Suppressor macrophage treated with lipopolysaccharide for 4 hours (primary cell): ENCODE data around the gene ZBTB26.

Experiments used
- DNase-seq: peaks from one replicate; pipeline ENCODE4 v3.0.0-alpha.2; 2020

Gene ZBTB26, protein sequence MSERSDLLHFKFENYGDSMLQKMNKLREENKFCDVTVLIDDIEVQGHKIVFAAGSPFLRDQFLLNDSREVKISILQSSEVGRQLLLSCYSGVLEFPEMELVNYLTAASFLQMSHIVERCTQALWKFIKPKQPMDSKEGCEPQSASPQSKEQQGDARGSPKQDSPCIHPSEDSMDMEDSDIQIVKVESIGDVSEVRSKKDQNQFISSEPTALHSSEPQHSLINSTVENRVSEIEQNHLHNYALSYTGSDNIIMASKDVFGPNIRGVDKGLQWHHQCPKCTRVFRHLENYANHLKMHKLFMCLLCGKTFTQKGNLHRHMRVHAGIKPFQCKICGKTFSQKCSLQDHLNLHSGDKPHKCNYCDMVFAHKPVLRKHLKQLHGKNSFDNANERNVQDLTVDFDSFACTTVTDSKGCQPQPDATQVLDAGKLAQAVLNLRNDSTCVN

DNA sequence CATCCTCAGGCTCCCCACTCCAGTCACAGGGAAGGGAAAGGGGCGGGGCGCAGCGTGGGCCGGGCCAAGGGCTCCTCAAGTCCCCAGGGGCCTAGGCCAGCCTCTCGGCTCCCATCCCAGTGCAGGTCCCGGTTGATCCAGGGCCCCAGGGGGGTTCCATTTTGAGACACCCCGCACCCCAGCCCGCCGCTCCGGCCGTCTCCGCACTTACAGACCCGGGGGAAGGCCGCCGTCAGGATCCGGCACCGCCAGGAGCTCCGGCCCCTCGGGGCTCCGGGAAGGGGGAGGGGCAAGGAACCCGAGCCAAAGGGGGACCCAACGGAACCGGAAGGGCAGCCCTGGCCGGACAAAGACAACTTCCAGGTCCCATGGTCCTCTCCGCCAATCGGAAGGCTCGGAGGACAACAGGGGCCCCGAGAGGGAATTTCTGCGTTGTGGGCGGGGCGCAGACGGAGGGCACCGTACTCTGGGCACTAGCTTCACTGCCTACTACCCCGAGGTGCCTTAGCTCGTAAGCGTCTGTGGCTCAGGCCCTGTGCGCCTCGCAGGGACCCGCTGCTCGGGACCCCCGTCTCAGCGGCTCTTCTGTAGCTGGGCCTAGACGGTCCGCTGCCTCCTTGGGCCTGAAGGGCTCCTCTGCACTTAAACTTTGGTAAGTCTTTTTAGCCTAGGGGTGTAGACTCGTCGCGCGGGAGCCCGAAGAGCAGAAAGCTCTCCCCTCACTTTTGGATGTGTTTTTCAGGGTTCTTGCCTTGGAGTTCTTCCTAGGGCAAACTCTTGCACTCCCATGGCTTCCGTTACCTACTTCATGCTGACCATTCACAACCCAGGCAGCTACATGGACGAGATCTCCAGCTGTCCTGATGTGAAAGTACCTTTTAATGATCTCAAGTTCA lies at the start of gene ZBTB26:
Gene ZBTB26 (minus strand): TSS at position 287 of the 896 bp plus-strand sequence. CDS start 11,578 bp downstream, outside the sequence.
- DNase-seq: peak; percentile 96

DNA sequence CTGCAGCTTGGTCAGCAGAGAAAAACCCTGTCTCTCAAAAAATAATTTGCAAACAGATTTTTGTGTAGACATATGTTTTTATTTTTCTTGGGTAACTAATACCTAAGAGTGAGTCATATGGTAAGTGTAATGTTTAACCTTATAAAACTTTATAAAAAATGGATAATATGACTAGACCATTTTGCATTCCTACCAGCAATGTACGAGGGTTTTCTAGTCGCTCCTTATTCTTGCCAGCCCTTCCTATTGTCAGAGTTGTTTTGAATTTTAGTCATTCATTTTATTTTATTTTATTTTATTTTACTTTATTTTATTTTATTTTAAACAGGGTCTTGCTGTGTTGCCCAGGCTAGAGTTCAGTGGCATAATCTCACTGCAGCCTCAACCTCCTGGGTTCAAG lies 47.3 kb upstream of the ZBTB26 start:
- no peak for DNase-seq

DNA sequence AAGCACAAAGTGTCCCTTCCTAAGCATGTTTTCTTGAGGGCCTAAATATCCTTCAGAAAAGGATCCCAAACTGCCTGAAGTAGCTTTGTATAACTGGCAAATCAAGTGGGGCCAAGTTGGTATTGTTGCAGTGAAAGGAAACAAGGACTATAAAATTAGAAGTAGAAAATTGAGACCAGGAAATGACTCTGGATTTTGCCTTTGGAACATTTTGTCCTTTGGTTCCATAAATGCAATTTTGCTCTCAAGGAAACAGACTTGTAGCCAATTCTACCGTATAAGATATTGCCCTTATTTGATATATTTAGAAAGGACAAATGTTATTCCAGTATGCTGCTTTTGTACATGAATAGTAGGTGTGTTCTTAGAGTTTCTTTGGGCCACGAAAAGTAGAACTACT lies 43.9 kb upstream of the ZBTB26 start:
- DNase-seq: no peak

DNA sequence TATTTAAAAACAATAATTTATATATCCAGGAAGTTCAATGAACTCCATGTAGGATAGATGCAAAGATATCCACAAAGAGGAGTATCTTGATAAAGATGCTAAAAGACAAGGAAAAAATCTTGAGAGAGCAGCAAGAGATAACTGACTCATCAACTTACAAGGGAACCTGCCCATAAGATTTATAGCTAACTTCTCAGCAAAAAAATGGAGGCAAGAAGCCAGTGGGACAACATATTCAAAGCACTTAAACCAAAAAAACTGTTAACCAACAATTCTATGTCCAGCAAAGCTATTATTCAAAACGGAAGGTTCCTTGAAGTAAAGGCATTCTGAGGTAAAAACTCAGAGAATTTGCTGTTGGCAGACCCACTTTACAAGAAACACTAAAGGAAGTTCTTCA lies 29.8 kb upstream of the ZBTB26 start:
- DNase-seq: no peak

DNA sequence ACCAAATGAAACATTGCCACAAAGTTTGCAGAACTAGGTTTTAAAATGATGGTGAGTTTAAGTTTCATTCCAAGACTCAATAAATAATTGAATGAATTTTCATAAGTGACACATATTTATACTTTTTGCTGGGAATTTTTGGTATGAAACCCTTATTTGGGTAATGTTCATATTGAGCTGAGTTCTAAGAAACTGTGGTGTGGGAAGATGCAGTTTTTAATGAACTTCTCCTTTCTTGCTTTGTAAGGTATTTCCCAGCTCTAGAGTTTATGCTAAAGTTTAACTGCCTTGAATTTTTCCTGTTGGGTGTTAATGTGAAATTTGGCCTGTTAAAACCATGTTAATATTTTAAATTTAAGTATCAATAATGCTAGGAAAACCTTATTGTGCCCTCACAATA lies 24.6 kb upstream of the ZBTB26 start:
- peak; percentile 39 for DNase-seq

DNA sequence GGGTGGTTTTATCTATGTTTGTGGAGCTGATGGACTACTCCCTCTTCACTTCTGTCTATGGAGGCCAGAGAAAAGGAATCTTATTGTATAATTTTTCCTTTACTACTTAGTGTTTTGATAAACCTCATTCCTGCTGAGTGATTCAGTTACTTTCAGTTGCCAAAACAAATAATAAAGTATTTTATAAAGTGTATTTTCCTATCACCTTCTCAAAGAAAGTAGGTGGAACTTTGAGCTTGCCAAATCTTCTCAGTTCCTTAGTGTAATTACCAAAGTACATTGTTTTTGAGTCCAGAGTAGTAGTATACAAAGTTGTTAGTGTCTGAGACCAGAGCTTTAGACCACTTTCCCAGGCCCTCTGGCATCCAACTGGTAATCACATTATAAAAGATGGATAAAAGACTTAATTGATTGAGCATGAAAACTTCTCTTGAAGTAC lies 23.0 kb upstream of the ZBTB26 start:
- no peak for DNase-seq

DNA sequence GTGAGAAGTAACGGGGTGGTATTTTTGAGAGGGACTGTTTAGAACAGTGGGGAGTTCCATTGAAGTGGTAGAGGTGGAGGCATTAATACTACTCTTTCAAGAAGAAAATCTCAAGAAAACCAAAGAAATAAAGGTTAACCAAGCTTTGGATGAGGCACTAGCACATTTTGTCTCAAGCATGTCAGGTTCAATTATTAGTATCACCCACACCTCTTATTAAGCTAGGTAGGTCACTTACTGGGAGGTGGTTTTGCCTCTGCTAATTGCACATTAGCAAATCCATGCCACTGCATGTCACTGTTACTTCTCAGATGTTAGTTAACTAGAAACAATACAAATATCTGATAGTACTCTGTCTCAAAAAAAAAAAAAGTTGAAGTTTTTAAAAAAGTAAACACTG lies 19.7 kb upstream of the ZBTB26 start:
- DNase-seq: no peak

DNA sequence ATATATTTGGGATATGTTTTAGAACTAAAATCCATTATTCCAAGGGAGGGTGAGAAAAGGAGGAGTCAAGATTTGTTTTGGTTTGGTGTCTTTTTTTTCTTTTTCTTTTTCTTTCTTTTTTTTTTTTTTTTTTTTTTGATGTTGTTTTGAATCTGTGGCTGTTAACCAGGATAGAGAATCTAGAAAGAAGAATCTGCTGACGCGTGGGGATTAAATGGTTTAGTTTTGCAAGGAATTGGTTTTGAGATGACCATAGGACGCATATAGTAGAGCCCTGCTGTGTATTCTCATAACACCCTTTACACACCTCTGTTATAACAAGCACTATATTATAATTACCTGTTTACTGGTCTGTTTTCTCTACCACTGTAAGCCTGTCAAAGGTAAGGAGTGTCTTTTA lies 19.0 kb upstream of the ZBTB26 start:
- DNase-seq: no peak

DNA sequence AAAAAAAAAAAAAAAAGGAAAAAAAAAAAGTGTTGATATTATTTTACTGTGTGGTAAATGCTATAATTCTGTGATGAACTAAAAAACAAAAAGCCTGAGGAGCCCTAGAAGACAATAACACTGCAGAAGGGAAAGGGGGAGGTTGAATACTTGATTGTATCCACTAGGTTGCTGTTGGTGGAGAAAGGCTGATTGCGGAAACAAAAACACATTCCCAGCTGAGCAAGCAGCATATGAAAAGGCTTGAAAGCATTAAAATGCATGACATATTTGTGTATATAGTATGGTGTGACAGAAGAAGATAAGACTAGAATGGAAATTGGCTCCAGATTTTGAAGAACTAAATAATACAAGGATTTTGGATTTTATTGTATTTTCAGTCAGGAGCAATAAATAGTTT lies 18.4 kb upstream of the ZBTB26 start:
- DNase-seq: no peak

DNA sequence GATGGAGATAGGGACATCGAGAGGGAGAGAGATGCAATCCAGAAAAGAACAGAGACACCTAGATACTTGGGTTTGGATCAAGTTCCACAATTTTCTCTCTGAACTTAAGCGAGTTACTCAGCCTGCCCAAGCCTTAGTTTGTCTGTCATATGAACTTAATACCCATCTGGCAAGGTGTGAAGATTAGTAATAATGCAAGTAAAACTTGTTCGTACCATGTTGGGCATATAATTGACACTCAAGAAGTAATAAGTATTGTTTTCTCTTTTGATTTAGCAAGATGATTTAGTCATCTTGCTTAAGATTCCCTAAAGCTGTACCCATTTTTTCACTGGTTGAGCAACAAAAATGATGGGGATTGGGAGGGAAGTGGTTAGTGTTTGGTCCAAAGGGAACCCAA lies 17.0 kb upstream of the ZBTB26 start:
- DNase-seq: no peak

DNA sequence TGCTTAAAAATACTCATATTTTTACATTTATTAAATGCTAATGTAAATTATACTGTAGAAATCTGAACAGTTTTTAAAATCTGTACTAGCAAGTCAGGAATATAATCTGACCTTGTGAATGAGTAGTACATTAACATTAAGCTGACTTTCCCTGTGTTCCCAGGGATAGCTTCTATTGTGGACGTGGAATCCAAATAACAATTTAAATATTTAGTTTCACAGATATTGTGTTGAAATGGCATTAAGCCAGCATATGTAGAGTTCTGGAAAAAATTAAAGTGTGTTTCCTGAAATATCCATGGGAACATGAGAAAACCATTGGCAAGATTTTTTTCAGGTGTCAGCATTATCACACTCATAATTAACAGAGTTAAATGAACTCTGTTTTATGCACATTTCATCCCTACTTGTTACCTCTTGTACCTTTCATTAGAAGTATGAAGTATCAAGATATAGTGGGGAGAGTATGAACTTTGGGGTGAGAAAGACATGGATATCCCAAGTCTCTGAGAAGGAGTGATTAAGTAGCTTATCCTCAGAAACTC lies 15.2 kb upstream of the ZBTB26 start:
- DNase-seq: no peak

DNA sequence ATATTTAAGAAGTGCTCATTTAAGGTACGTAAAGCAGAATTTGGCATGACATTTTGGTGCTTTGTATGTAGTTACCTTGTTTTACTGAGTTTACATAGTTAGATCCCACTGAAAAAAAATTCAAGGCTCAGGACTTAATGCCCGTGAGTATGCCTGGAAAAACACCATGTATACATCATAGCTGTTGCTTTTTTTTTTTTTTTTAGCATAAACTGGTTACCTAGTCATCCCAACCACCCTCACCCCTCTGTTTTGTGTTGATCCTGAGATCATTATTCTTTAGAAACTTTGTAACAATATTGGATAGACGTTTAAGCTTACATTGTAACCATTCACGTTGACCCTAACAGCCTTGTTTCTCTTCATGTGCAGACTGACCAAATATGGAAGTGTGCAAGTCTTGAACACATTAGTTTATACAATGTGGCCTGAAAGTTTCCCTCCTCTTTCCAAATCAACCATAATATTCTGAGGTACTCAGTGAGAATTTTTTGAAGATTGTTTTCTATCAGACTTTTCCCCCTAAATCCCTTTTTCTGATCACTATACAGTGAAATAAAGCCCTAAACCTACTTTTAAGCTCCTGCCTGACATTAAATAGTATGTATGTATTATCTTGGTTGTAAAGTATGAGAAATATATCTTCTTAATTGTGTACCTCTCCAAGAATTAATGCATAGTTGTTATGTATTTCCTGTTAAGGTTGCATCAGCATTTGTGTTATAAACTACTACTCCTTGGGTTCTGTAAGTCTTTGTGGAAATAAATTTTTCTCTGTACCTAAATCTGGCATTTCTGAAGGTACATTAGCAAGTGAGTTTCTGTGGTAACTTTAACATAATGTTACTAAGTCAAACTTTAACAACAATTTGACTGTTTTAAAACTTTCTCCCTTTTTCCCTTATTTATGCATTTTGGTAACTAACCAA lies 13.9 kb upstream of the ZBTB26 start:
- DNase-seq: no peak

DNA sequence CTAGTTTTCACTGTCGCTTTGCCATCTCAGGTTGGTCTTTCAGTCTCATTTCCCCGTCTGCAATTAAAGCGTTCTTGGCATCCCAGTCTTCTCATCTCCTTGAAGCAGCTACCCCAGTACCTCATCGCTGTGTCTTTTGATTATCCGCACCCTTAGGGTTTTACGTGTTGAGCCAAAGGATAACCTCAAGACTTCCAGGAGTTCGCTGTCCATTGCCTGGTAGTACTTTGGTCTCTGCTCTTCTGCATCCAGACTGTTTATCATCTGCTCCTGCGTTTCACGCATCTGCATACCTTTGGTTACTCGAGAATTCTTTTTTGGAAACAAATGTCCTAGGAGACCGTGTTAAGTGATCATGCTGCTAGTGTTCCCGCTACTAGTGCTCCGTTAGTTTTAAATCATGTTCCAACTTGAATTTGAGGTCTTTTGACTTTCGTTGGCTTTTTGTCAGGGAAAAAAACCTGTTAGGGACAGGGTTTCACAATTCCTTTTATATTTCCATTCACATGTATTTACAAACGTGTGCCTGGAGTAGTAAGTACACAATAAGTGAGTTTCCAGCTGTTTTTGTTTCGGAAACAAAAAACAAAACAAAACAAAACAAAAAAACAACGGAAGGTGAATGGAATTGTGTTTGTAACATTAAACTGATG lies 10.4 kb upstream of the ZBTB26 start:
- DNase-seq: no peak

DNA sequence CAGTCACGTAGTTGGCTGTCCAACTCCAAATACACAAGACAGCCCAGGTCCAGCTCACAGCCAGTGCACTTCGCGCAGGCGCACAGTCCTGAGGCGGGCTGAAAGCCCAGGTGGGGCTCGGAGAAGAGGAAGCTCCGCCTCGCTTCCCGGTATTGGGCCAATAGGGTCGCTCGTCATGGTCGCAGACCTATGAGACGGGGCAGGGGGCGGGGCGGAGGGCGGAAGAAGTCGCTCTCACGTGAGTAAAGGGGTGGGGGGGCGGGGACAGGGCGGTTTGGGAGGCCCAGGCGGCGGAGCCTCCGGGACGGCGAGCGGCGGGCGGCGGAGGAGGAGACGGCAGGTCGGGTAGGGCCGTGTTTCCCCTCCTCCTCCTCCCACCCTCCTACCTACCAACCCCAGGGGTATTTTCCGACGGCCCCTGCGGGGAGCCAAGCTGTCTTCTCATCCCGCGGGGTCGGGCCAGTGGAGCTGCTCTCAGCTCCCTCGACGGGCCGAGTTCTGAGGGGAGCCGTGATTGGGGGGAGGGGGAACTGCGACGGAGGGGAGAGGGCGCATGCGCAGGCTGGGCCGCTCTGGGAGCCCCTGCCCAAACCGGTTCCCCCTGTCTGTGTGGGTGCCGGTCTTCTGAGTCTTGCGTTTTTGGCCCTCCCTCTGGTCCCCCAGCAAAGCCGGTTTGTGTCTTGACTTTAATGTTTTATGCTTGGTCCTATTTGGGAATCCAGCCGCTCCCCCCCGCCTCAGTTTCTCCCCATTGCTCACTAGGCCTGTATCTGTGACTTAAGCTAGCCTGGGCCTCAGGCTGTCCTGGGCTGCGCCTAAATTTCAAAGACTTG lies 9.7 kb upstream of the ZBTB26 start, which contains the start of gene RABGAP1:
Gene RABGAP1 (plus strand): TSS at position 272 of the 833 bp plus-strand sequence. CDS start 16,040 bp downstream, outside the sequence.
- DNase-seq: peak; percentile 99

DNA sequence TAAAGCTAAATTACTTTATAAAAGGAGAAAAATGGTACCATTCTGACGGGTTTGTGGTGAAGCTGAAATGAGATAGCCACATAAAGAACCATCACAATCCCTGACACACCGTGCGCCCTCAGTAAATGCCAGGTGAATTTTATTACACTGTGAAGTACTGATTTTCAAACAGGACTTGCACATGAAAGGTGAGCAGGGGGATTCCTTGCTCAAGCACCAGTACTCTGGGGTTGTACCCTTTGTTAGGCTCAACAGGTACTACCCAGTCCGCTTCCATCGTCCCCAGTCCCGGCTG lies 9.1 kb upstream of the ZBTB26 start:
- DNase-seq: no peak

DNA sequence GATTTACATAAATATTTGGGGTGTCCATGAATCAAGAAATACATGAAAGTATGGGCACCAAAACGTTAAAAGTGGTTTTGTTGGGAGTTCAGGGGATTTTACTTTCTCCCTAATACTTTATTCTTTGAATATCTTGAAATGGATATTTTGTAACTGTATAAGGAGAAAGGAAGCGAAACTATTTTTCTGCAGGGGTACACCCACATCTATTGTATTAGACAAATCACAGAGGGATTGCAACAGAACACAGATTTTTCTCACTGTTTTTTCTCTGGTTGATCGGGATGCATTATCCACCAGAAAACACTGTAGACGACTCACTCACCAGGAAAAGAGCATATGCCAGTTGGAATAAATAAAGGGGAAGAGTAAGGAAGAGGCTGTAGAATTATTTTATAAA lies 8.3 kb upstream of the ZBTB26 start:
- DNase-seq: peak; percentile 61

DNA sequence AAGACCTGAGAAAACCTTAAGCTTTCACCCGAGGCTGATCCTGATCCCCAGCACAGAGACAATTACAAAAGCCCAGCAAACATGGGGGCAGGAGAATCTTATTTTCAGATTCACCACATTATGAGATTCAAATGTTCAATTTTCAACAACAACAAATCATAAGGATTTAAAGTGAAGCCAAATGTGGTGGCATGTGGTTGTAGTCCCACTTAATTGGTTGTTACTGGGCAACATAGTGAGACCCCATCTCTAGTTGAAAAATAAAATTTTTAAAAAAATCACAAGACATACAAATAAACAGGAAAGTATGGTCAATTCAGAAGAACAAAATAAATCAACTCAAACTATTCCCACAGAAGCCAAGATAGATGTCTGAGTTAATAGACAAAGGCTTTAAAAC lies 5.6 kb upstream of the ZBTB26 start:
- DNase-seq: no peak

DNA sequence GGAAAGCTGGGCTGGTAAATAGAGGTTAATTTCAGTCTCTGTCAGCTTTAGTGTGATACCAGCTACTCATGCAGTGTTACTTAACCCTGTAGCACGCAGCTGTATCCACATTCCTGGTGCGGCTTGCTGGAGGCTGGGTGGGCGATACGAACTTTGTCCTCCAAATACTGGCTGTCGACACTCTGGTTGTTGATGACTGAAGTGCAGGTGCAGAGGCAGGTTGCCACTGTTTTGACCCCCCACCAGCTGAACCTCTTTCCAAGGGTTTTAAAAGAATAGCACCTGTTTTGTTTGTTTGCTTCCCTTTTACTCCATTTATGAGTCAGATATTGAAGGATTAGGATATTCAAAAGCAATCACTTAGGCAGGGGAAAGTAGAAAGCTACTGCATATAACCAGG lies 5.2 kb upstream of the ZBTB26 start:
- no peak for DNase-seq

DNA sequence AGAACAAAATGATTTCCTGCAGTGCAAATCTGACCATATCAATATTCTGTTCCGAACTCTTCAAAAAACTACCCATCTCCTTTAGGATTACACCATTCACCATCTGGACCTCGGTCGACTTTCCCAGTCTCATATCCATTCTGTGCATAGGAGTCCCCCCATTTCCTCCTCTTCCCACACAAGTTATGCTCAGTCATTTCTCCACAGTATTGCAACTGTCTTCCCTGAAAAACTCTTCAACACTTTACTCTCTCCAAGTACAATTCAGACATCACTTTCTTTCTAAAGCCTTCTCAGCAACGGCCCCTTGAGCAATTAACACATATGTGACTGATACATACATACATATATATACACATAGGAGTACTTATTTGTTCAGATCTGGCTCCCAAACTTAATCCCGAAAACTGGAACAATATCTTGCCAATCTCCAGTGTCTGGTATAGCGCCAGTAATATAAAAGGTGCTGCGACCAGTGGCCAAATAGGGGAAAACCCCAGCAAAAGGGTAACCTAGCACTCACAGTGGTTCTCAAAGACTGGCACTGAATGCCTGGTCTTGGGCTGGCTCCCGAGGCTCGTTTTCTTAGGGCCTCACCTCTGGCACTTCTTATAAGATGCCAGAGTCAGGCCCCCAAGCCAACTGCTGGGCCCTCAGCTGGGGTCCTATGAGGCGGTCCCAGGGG lies 629 bp downstream of the ZBTB26 start:
- peak; percentile 17 for DNase-seq

DNA sequence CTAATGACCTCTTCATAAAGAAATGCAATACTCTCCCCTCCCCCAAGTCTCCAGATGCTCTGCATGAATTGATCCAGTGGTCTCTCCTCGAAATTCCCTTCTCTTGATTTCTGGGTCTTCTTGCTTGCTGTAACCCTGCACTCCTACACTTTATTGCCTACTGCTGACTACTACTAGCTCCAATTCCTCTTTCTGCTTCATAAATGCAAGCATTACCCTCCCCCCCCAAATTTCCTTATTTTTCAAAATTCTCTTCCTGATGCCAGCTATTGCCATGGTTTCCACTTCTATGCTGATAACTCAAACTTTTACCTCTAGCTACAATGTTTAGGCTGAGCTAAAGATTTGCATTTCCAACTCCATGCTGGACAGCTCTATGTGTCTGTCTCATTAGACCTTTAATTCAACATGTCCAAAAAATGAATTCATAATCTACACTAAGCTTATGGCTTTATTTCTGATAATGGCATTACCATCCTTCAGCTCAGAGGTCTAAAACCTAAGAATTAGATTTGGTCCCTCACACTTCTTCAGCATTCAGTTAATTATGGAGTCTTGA lies 1.4 kb downstream of the ZBTB26 start:
- peak; percentile 51 for DNase-seq
